Cerebellar cortex (tissue), 1 donor: ENCODE results near the gene NUB1.
A peak's percentile ranks its signal among the peaks of the same experiment; 100 is the strongest.
"Not testable (repeated sequence)": the region's sequence is repeated elsewhere in the genome, so short reads cannot be mapped to it uniquely, and the experiment has no call there.

Experiments used
- DNase-seq: peaks from one replicate; pipeline ENCODE4 v3.0.0-alpha.2; 2015; ENCODE audit warnings: low spot score

The NUB1 gene, protein sequence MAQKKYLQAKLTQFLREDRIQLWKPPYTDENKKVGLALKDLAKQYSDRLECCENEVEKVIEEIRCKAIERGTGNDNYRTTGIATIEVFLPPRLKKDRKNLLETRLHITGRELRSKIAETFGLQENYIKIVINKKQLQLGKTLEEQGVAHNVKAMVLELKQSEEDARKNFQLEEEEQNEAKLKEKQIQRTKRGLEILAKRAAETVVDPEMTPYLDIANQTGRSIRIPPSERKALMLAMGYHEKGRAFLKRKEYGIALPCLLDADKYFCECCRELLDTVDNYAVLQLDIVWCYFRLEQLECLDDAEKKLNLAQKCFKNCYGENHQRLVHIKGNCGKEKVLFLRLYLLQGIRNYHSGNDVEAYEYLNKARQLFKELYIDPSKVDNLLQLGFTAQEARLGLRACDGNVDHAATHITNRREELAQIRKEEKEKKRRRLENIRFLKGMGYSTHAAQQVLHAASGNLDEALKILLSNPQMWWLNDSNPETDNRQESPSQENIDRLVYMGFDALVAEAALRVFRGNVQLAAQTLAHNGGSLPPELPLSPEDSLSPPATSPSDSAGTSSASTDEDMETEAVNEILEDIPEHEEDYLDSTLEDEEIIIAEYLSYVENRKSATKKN

DNA sequence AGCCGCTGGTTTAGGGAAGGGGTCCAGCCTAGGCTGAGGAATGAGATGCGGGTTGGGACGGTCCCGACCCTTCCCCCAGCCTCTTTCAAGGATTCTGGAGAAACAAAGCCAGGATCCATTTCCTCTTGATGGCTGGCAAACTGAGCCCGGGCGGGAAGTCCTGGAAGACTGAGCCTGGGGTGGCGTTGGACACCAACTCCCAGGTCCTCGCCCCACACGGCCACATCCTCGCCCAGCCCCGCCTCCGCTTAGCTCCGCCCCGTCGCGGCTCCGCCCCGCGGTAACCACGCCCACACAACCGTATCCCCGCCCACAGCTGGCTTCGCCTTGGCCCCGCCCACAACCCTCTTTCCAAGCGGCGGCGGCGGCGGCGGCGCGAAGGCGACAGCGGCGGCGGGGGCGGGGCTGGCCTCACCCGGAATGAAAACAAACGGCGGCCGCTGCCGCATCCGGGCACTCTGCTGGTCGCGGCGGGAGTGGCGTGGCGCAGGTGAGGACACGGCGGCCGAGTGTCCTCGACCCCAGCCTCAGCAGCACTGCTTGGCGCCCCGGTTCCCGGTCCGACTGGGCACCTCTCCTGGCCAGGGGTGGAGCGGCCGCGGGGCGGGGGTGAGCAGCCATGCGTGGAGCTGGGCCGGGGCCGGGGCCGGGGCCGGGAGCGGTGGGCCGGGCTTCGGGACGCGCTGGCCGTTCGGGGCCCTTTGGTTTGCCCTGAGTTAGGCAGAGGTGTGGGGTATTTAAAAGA lies at the start of gene NUB1:
NUB1 (plus strand) TSS at position 456 of the 745 bp plus-strand sequence. CDS start 3,538 bp downstream, outside the sequence.
- peak; percentile 87 for DNase-seq

DNA sequence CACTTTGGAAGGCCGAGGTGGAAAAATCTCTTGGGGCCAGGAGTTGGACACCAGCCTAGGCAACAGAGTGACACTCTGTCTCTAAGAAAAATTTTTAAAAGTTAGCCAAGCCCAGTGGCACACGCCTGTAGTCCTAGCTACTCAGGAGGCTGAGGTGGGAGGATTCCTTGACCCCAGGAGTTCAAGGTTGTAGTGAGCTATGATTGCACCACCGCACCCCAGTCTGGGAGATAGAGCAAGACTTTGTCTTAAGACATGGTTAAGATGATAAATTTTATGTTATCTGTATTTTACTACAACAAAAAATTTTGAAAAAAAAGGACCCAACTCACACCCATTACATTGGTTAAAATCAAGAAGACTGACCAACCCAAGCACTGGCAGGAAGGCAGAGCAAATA lies 48.8 kb upstream of the NUB1 start:
- DNase-seq = no peak

DNA sequence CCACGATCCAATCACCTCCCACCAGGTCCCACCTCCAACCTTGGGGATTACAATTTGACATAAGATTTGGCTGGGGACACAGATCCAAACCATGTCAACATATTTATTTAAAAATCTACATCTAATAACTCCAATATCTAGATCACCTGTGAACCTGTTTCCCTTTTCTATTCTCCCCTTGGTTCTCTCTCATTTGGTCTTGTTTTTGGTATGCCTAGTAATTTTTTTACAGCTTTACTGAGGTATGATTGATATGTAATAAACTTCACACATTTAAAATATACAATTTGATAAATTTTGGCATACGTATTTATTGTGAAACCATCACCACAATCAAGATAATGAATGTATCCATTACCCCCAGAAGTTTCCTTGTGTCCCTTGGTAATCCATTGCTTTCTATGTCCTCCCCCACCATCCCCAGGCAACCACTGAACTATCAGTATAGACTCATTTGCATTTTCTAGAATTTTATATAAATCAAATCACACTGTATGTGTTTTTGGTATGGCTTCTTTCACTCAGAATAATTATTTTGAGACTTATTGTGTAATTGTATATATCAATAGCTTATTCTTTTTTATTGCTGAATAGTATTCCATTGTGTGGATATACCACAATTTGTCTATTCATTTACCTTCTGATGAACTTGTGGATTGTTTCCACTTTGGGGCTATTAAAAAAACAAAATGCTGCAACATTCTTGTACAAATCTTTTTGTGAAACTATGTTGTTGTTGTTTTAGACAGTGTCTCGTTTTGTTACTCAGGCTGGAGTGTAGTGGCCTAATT lies 45.2 kb upstream of the NUB1 start:
- no peak for DNase-seq

DNA sequence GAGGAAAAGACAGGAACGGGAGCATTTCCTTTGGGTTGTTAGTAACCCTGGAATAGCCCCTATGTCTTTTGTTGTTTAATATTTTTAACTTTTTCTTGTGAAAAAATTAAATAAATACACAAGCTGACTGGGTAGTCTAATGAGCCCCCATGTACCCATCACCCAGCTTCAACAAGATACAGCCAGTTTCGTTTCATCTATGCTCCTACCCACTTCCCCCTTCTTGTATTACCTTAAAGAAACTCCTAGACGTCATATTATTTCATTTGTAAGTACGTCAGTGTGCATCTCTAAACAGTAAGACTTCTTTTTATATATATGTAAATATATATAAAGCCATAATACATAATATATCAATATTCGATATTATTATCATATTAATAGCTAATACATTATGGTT lies 42.8 kb upstream of the NUB1 start:
- no peak for DNase-seq

DNA sequence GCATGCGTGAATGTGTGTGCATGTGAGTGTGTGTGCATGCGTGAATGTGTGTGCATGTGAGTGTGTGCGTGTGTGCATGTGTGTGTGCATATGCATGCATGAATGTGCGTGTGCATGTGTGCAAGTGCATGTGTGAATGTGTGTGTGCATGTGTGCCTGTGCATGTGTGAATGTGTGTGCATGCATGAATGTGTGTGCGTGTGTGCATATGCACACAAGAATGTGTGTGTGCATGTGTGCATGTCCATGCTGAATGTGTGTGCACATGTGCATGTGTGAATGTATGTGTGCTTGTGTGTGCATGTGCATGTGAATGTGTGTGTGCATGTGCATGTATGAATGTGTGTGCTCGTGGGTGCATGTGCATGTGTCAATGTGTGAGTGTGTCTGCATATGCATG lies 42.1 kb upstream of the NUB1 start:
- no peak for DNase-seq

DNA sequence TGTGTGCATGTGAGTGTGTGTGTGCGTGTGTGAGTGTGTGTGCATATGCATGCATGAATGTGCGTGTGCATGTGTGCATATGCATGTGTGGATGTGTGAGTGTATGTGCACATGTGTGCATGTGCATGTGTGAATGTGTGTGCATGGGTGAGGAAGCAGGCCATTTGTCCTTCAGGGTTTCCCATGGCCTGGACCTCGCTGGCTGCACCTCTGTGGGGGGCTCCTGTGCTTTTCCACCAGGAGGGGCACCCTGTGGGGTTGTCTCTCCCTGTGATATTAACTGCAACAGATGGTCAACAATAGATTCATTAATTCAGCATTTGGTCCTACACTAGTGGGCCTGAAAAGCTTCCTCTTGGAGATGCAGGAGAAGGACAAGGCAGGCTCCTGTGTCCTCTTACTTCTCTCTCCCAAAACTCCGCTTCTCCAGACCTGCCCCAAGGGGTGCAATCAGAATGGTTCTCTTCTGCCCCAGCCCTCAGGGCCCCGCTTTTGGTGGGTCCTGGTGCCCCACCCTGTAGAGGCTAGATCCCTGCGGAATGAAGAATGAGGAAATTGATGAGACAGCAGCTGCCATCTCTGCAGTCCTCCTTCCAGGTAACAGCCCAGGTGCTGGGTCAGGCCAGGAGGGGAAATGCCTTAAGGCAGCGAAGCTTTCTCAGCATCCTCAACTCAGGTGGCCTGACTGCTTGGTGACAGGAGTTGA lies 41.5 kb upstream of the NUB1 start:
- DNase-seq = no peak

DNA sequence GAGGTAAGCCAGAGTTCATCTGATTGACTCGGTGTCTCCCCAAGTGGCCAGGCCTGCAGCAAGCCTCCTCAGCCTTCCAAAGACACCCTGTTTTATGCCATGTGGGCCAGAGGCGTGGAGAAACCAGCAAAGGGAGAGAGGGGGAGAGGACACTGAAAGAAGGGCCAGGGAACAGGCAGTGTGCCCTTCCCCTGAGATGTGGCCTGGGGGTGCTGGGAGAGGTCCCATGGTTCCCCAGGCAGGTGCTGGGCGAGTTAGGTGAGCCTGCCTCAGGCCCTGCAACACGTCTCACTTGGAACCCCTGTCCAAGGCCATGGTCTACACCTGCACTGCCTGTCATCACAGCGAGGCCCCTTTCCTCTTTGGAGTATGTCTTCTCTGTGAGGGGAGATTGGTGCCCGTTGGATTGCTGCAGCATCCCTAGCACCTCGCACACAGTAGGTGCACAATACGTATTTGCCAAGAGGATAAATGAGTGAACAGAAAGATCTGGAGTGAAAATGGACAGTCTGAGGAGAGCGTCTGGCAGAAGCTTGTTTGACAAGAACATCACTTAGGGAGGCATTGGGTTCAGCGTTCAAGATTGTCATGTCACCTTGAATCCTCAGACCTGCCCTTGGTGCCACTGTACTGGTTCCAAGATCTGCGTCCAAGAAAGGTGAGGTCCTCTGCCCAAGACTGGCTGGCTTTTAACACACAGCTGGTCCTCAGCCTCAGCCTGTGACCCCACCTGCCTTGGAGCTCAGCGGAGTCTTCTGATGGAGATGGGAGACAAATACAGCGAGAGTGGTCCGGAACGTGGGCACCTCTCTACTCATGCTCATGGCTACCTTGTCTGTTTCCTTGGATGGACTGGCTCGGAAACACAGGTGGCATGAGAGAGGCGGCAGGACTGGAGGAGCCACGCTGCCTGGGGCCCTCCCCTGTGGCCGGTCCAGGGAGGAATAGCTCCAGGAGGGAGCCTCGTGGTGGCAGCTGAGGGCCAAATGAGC lies 39.8 kb upstream of the NUB1 start:
- DNase-seq = no peak

DNA sequence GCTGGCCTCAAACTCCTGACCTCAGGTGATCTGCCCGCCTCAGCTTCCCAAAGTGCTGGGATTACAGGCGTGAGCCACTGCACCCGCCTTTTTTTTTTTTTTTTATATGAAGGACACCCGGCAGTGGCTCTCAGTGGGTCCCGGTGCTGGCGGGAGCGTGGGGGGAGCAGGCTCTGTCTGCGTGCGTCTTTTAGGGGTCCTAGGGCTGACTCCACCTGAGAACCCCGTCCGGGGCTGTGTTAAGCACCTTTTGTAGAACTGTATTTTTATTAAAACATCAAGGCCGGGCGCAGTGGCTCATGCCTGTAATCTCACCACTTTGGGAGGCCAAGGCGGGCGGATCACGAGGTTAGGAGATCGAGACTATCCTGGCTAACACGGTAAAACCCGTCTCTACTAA lies 37.4 kb upstream of the NUB1 start:
- not testable (repeated sequence) for DNase-seq

DNA sequence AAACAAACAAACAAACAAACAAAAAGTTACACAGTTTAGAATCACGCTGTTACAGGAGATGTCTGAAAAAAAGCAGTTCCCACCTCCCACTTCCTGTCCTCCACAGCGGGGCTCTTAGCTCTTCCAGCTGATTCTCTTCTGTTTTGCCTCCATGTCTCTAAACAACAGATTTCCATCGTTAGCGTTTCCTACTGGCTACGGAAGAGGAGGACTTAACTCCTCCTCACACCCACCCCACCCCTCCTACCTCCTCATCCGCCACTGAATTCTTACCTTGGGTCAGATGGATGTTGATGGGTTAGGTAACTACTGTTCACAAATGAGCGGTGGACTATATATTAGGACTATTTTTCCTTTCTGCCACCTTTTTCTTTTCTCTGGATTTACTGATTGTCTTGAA lies 36.8 kb upstream of the NUB1 start:
- no peak for DNase-seq

DNA sequence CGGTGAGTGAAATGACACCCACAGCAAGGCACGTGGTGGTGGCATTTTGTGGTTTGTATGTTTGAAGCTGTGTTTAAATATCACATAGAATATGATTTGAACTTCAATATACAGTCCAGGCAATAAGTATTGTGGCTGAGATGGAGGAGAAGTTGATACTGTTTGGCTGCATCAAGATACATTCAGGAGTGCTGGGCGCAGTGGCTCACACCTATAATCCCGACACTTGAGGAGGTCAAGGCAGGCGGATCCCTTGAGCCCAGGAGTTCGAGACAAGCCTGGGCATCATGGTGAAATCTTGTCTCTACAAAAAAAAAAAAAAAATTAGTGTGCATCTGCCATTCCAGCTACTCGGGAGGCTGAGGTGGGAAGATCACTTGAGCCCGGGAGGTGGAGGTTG lies 35.2 kb upstream of the NUB1 start:
- no peak for DNase-seq

DNA sequence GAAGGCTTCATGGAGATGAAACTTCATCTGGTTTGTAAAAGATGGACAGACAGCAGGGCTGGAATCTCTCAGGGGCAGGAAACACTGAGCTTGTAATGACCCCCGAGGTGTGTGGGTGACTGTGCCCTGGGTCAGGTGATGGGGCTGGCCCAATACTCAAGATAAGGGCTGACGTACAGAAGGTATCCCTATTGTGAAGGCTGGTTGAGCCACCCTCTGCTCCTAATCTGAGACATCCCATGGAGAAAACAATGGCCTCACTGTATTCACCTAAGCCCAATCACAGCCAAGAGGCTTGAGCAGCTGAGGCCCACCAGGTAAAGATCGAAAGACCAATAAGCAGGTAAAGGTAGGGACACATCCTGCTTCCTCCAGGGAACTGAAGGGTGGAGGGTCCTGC lies 34.8 kb upstream of the NUB1 start:
- no peak for DNase-seq

DNA sequence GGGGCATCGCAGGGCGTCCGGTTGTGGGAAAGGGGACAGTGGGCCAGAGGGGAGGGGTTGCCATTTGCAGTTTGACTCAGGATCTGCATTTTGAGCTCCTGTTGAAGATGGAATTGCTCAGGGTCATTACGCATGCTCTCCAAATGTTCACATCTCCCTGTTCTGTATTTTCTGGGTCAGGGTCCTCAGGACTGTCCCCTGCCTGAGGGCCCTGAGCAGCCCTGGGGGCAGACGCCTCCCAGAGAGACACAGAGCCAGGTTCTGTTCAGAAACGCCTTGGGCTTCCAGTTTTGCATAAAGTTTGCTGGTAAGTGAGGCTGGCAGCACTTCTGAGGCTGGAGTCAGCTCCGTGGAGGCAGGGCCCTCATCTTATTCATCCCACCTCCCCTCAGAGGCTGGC lies 34.1 kb upstream of the NUB1 start:
- no peak for DNase-seq

DNA sequence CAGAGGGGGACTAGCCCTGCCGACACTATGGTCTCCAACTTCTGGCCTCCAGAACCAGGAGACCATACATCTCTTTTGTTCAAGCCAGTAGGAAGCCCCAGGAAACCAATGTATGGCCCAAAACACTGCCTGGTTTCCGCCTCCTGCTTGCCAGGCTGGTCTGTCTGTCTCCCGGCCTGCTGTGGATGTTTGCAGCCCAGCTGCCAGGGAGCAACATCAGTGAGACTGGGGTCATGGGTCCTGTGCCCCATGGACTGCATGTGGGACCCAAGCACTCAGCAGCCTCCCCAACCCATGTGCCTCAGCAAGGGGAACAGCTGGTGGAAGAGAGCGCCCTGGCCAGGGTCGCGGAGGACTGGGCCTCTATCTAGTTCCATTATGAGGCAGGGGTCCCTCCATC lies 33.4 kb upstream of the NUB1 start:
- no peak for DNase-seq

DNA sequence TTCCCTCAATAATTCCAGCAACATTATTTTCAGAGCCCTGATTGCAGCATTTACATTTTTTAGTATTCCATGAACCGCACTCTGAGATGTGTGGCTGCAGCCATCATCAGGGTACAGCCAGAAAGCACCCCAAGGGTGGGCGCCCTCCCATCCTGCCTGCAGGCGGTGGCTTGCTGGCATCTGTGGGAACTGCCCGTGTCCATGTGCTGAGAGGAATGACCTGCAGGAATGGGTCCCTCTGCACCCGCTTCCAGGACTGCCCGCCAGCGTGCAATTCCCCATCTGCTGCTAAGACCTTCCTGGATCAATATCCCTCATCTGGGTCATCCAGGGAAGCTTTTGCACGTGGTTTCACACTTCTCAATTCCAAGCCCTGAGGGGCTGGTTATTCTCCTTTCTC lies 32.8 kb upstream of the NUB1 start:
- DNase-seq = no peak

DNA sequence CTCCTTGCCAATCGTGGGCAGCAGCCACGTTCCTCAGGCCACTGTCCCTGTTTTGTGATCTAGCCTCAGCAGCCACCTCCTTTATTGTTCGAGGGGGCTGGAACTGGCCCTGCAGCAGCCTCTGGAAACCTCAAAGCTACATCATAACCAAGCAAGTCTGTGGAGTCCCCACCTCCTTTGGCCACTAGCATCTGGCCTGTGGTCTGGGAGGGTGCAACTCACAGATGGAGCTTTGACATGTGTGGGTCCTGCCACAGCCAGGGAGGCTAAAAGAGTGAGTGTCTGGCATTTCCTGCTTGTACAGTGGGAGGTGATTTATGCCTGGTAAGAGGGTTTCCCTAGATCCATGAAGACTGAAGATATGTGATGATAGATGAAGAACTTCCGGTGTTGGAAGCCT lies 32.3 kb upstream of the NUB1 start:
- DNase-seq = no peak

DNA sequence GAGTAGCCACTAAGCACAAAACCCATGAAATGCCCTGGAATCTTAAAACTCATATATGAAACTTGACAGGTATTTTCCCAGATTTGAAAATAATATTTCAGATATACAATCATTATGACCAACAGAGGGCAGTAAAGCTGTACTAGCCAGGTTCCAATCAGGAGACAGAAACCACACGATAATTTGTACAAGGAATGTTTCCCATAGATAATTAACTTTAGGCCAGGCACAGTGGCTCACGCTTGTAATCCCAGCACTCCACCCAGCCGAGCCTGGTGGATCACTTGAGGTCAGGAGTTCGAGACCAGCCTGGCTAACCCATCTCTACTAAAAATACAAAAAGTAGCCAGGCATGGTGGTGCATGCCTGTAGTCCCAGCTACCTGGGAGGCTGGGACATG lies 31.0 kb upstream of the NUB1 start:
- DNase-seq = no peak

DNA sequence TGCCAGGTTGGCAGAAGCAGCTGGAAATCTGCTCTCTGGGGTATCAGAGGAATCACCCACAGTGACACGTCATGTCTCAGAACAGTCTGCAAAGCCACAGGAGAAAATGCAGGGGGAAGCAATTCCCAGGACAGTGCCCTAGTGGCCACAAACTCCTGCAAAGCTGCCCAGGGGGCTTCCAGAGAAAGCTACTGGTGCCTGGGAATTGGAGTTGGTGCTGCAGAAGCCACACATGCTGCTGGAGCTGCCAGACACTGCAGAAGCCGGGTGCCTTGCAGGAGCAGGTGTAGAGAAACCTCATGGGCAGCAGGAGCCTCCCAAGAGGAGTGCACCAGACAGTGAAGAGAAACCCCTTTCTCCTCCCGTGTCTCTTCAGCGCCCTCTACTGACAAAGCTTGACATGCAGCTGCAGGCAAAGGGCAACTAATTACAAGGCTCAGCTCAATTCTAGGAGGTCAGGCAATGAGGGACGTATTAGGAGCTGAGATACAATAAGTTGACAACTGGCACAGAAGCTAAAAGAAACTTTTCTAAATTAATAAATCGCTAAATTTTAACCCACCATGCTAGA lies 30.2 kb upstream of the NUB1 start:
- DNase-seq = peak; percentile 13

DNA sequence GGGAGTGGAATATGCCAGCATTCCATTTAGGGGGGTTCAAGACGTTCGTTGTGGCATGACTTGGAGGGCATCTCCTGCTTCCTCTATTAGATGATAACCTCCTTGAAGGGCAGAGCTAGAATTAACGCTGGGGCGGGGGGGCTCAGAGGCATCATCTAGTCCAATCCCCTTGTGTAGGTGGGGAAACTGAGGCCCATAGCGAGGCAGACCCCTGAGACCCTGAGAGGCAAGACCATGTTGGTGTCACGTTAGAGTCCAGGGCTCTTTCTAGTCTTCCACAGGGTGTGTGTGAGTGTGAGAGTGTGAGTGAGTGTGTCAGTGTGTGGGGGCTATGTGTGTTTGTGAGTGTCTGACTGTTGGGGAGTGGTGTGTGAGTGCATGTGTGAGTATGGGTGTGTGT lies 29.3 kb upstream of the NUB1 start:
- DNase-seq = no peak

DNA sequence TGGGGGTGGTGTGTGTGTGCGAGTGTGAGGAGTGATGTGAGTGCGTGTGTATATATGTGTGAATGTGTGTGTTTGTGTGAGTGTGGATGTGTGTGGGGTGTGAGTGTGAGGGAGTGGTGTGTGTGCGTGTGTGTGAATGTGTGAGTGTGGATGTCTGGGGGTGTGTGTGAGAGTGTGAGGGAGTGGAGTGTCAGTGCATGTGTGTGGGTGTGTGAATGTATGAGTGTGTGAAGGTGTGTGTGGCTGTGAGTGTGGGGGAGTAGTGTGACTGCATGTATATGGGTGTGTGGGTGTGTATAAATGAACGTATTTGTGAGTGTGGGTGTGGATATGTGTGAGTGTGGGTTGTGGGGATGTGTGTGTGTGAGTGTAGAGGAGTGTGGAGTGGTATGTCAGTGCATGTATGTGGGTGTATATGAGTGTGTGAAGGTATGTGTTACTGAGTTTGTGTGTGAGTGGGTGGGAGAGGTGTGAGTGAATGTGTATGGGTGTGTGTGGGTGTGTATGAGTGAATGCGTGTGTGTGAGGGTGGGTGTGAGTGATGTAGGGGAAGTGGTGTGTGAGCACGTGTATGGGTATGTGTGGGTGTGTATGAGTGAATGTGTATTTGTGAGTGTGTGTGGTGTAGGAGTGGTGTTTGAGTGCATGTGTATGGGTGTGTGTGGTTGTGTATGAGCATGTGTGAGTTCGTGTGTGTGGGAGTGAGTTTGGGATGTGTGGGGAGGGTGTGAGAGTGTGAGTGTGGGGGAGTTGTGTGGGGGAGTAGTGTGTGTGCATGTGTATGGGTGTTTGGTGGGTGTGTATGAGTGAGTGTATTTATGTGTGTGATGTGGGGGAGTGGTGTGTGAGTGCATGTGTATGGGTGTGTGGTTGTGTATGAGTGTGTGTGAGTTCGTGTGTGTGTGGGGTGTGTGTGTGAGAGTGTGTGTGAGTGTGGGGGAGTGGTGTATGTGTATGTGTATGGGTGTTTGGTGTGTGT lies 28.5 kb upstream of the NUB1 start:
- no peak for DNase-seq
